HCT116 (cell line): ENCODE results near the gene SP3. TPM values are rescaled to one million over a fixed set of nuclear protein-coding genes. Genes with fewer than 3 reads are reported as not detected.
A peak's percentile ranks its signal among the peaks of the same experiment; 100 is the strongest.

Experiments
- ATAC-seq: fragments of 200-7000 bp; cut with Tn5 transposase; 2 replicates; pipeline ENCODE4 v1.9.1; 2020; ENCODE audit warnings: mild to moderate bottlenecking, moderate library complexity
- BruUV-seq: library from RNA; stranded (reverse); fragments of 400-500 nt; replicated peaks from 2 replicates; lab custom pipeline; 2021; lab: Mats Ljungman, UMichigan
- CTCF ChIA-PET: fragments of 300-600 bp; sonication (Branson Sonifier 250); formaldehyde crosslinking; loops from one replicate; lab custom pipeline; 2021; ENCODE audit warnings: antibody characterized with exemption; lab: Charles Lee
- POLR2A ChIA-PET: fragments of 300-600, 350-600 bp; sonication (Branson Sonifier 250); formaldehyde crosslinking; loops from one replicate; lab custom pipeline; 2021; ENCODE audit warnings: antibody characterized with exemption; lab: Charles Lee
- RAD21 ChIA-PET, 2 experiments: fragments of 300-600 bp; sonication (Branson Sonifier 250); formaldehyde crosslinking; loops; one replicate each; lab custom pipeline; 2023; ENCODE audit warnings: low total read pairs in 2 of 2; ENCODE audit not compliant: uncharacterized antibody in 2 of 2, unreplicated experiment in 2 of 2, low non-redundant PET in 1 of 2; lab: Charles Lee
- DNase-seq: peaks from one replicate; pipeline ENCODE4 v3.0.0-alpha.2; 2010; ENCODE audit warnings: low read depth, low spot score
- H2AFZ ChIP-seq: fragments of 200-600 bp; shearing (Covaris generic), sonication (generic); 2 replicates; pipeline ENCODE4 v1.6.1; 2017; ENCODE audit warnings: low read depth, mixed run types, mixed read lengths, antibody characterized with exemption, low read length; ENCODE audit not compliant: poor library complexity, severe bottlenecking
- H3K27ac ChIP-seq: 2 replicates; pipeline ENCODE4 v1.5.1; 2012; ENCODE audit warnings: low read depth, low read length
- H3K27me3 ChIP-seq: fragments of 200-600 bp; sonication (generic); 2 replicates; pipeline ENCODE4 v1.6.1; 2016; ENCODE audit warnings: mixed run types, low read length, mixed read lengths; ENCODE audit not compliant: insufficient read depth
- H3K36me3 ChIP-seq, 2 experiments: fragments of 200-500 bp in 1 of 2; fragments of 200-600 bp in 1 of 2; sonication (Bioruptor generic) in 1 of 2; sonication (generic) in 1 of 2; 2 replicates each; pipeline versions ENCODE4 v1.5.1 to v1.6.1; 2014 to 2016; ENCODE audit warnings: low read length in 2 of 2, inconsistent platforms in 1 of 2, mixed read lengths in 1 of 2, mixed run types in 1 of 2; ENCODE audit not compliant: insufficient read depth in 2 of 2, control insufficient read depth in 1 of 2
- H3K4me1 ChIP-seq, 2 experiments: fragments of 200-600 bp in 1 of 2; sonication (generic) in 1 of 2; 2 replicates each; pipeline versions ENCODE4 v1.5.1 to v1.6.1; 2012 to 2017; ENCODE audit warnings: low read length in 2 of 2, inconsistent platforms in 1 of 2, mild to moderate bottlenecking in 1 of 2, mixed read lengths in 1 of 2, mixed run types in 1 of 2, moderate library complexity in 1 of 2; ENCODE audit not compliant: insufficient read depth in 2 of 2, control insufficient read depth in 1 of 2
- H3K4me2 ChIP-seq: fragments of 200-600 bp; sonication (generic); 2 replicates; pipeline ENCODE4 v1.6.1; 2017; ENCODE audit warnings: mixed run types, low read length, mixed read lengths
- H3K4me3 ChIP-seq, 2 experiments: fragments of 200-600 bp in 1 of 2; sonication (generic) in 1 of 2; replicated peaks in 1 of 2; 2 replicates each; pipeline ENCODE4 v1.5.1; 2011 to 2016; ENCODE audit warnings: low read length in 2 of 2, control low read depth in 1 of 2, low read depth in 1 of 2, mild to moderate bottlenecking in 1 of 2, mixed read lengths in 1 of 2, mixed run types in 1 of 2
- H3K79me2 ChIP-seq: fragments of 200-600 bp; sonication (generic); 2 replicates; pipeline ENCODE4 v1.6.1; 2017; ENCODE audit warnings: mild to moderate bottlenecking, mixed run types, low read length, moderate library complexity, mixed read lengths; ENCODE audit not compliant: insufficient read depth
- H3K9ac ChIP-seq: fragments of 200-600 bp; sonication (generic); 2 replicates; pipeline ENCODE4 v1.6.1; 2016; ENCODE audit warnings: low read length, mixed read lengths
- H3K9me2 ChIP-seq: fragments of 200-600 bp; sonication (generic), shearing (Covaris generic); 2 replicates; pipeline ENCODE4 v1.6.1; 2017; ENCODE audit warnings: mixed run types, mild to moderate bottlenecking, moderate library complexity; ENCODE audit not compliant: insufficient read depth
- H3K9me3 ChIP-seq, 2 experiments: fragments of 200-500 bp in 1 of 2; fragments of 200-600 bp in 1 of 2; sonication (Bioruptor generic) in 1 of 2; sonication (generic) in 1 of 2; 2 replicates each; pipeline ENCODE4 v1.6.1; 2014 to 2017; ENCODE audit warnings: low read length in 2 of 2, mixed read lengths in 2 of 2, inconsistent platforms in 1 of 2, low read depth in 1 of 2, mild to moderate bottlenecking in 1 of 2, mixed run types in 1 of 2, moderate library complexity in 1 of 2; ENCODE audit not compliant: control insufficient read depth in 1 of 2, insufficient read depth in 1 of 2
- H4K20me1 ChIP-seq: fragments of 200-600 bp; sonication (generic), shearing (Covaris generic); 2 replicates; pipeline ENCODE4 v1.6.1; 2017; ENCODE audit warnings: mixed run types, mild to moderate bottlenecking, moderate library complexity; ENCODE audit not compliant: insufficient read depth
- CBX3 ChIP-seq: IDR thresholded peaks from 2 replicates; pipeline ENCODE4 v1.6.1; 2012; ENCODE audit warnings: low read depth
- CEBPB ChIP-seq: IDR thresholded peaks from 2 replicates; pipeline ENCODE4 v1.6.1; 2012; ENCODE audit warnings: low read depth
- CTCF ChIP-seq, 3 experiments: fragments of 200-600 bp in 1 of 3; sonication (generic) in 1 of 3; IDR thresholded peaks in 2 of 3; conservative IDR thresholded peaks in 1 of 3; 2 replicates each; pipeline ENCODE4 v1.5.1; 2012 to 2017; ENCODE audit warnings: low read depth in 2 of 3, low read length in 2 of 3, antibody characterized with exemption in 1 of 3, borderline replicate concordance in 1 of 3, control low read depth in 1 of 3, mild to moderate bottlenecking in 1 of 3, mixed read lengths in 1 of 3, mixed run types in 1 of 3, moderate library complexity in 1 of 3; ENCODE audit not compliant: insufficient read depth in 1 of 3
- EGR1 ChIP-seq: IDR thresholded peaks from 2 replicates; pipeline ENCODE4 v1.6.1; 2012; ENCODE audit warnings: low read depth
- EZH2 ChIP-seq: fragments of 200-600 bp; sonication (generic); IDR thresholded peaks from 2 replicates; pipeline ENCODE4 v1.6.1; 2017; ENCODE audit warnings: antibody characterized with exemption, mixed run types
- FOSL1 ChIP-seq: IDR thresholded peaks from 2 replicates; pipeline ENCODE4 v1.6.1; 2012; ENCODE audit warnings: low read depth
- MAX ChIP-seq: IDR thresholded peaks from 2 replicates; pipeline ENCODE4 v1.6.1; 2012
- POLR2A ChIP-seq: IDR thresholded peaks from 2 replicates; pipeline ENCODE4 v1.7.0; 2011; ENCODE audit warnings: borderline replicate concordance; ENCODE audit not compliant: insufficient read depth, insufficient read length; ENCODE audit errors: extremely low read depth
- POLR2AphosphoS5 ChIP-seq: IDR thresholded peaks from 2 replicates; pipeline ENCODE4 v1.6.1; 2011; ENCODE audit warnings: mild to moderate bottlenecking, low read depth, low read length, moderate library complexity
- SIN3A ChIP-seq: IDR thresholded peaks from 2 replicates; pipeline ENCODE4 v1.6.1; 2012; ENCODE audit warnings: low read depth
- SP1 ChIP-seq: IDR thresholded peaks from 2 replicates; pipeline ENCODE4 v1.6.1; 2012; ENCODE audit warnings: low read depth
- SRF ChIP-seq: IDR thresholded peaks from 2 replicates; pipeline ENCODE4 v1.6.1; 2012; ENCODE audit warnings: low read depth
- TCF7L2 ChIP-seq: IDR thresholded peaks from 2 replicates; pipeline ENCODE4 v1.7.0; 2011; ENCODE audit warnings: borderline replicate concordance, inconsistent platforms; ENCODE audit not compliant: insufficient read depth, insufficient read length; ENCODE audit errors: extremely low read depth
- YY1 ChIP-seq: IDR thresholded peaks from 2 replicates; pipeline ENCODE4 v1.6.1; 2011; ENCODE audit warnings: low read length, low read depth, moderate library complexity, mild to moderate bottlenecking; ENCODE audit not compliant: insufficient replicate concordance; ENCODE audit errors: extremely low read depth
- ZFX ChIP-seq: fragments of 450-650 bp; IDR thresholded peaks from 2 replicates; pipeline ENCODE4 v1.6.1; 2017
- intact Hi-C: fragments of 100-400 bp; cut with micrococcal nuclease; formaldehyde crosslinking; loops from 2 replicates; pipeline ENCODE4 v1.10.0; 2022
- total RNA-seq: library from RNA; stranded (reverse); gene quantifications from one replicate; pipeline ENCODE4 v1.2.1, GENCODE V29; 2021; ENCODE audit not compliant: unreplicated experiment

SP3 gene
- total RNA-seq, 1 experiment from 2014 or later: 98.0 TPM

- intact Hi-C loops: loop anchor here (2.0 to 10.0 kb wide), 4 partner anchors 77 to 371 kb away; partner anchors contain the start of genes OLA1 and SP9
- Histone ChIP-seq H3K27me3 (no peaks in the 10 kb centered on the region), H3K79me2 (peaks cover 58% of the 10 kb centered on the region), H3K27ac (peak overlapping the region; percentile 96), H3K9ac (peak overlapping the region; percentile 97), H2AFZ (no peak overlapping the region), H3K4me3 (peak overlapping the region; percentile 81 to 84), H3K4me1 (peaks cover 20 to 36% of the 10 kb centered on the region in 2 experiments; a peak in 3 of 4 replicates), H3K36me3 (no peaks in the 10 kb centered on the region), H3K4me2 (peak overlapping the region; percentile 72), H3K9me3 (no peaks in the 10 kb centered on the region), H4K20me1 (no peaks in the 10 kb centered on the region), H3K9me2 (no peaks in the 10 kb centered on the region)
- peak; percentile 75 for DNase-seq
- ChIA-PET RAD21 (no interaction called here), CTCF (interaction anchor here (0.9 kb wide), 1 partner anchor 377 kb away, joined by 4 read pairs; no protein-coding TSS in a partner anchor), POLR2A (interaction anchor here (0.6 kb wide), 1 partner anchor 267 kb away, joined by 3 read pairs; no protein-coding TSS in a partner anchor)
- TF ChIP-seq POLR2AphosphoS5 (peak; percentile 61), SIN3A (peak; percentile 15), CTCF (IDR thresholded peaks at IDR 0.05 in 2 of 3, conservative IDR thresholded peaks at IDR 0.05 in 1 of 3; ENCODE audit: borderline replicate concordance in 1 of 3, insufficient read depth in 1 of 3, low read depth in 2 of 3, low read length in 2 of 3) (no peak), ZFX (peak; percentile 69), EZH2 (no peak), CBX3 (peak; percentile 29; the same call in 1 of the 2 replicates), POLR2A (peak; percentile 25), CEBPB (no peak), EGR1 (peak; percentile 56), YY1 (no peak), SRF (no peak), FOSL1 (no peak), MAX (peak; percentile 93), TCF7L2 (peak; percentile 14), SP1 (no peak; the same call in 1 of the 2 replicates)
- ATAC-seq: peak; percentile 68
- BruUV-seq: no TSS peak
Measured at GRCh38 chr2:173963817-173964564, 1.2 kb downstream of the SP3 start.
